ENCODE measurements around the gene TOMM22.
"Not testable (repeated sequence)": the region's sequence is repeated elsewhere in the genome, so short reads cannot be mapped to it uniquely, and the experiment has no call there.

TOMM22 gene

GRCh38 chr22:38681582-38682335, at the start of gene TOMM22:
Gene TOMM22, plus strand, starts transcription at chr22:38681957. Its CDS starts 22 bp downstream, at chr22:38681979.
- peak; percentile 86 for DNase-seq

DNA sequence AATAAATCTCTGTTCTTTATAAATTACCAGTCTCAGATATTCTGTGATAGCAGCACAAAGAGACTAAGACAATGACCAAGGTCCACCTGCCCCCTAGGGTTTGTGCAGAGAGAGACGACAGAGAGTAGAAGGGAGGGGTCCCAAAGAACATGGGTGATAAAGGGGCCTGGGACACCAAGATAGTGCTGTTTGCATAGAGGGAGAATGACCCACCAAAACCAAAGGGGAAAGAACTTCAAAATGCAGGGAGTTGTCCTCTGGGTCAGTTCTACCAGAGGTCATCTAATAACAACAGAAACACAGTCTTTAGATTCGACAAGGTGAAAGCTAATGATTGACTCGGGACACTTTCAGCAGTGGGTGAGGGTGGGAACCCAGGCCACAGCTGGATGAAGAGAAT, 49.2 kb upstream of the TOMM22 start:
- no peak for DNase-seq

- no peak for DNase-seq
Measured at GRCh38 chr22:38638216-38638615, 43.5 kb upstream of the TOMM22 start.

GRCh38 chr22:38638728-38639127, 43.0 kb upstream of the TOMM22 start:
- DNase-seq = no peak

DNA sequence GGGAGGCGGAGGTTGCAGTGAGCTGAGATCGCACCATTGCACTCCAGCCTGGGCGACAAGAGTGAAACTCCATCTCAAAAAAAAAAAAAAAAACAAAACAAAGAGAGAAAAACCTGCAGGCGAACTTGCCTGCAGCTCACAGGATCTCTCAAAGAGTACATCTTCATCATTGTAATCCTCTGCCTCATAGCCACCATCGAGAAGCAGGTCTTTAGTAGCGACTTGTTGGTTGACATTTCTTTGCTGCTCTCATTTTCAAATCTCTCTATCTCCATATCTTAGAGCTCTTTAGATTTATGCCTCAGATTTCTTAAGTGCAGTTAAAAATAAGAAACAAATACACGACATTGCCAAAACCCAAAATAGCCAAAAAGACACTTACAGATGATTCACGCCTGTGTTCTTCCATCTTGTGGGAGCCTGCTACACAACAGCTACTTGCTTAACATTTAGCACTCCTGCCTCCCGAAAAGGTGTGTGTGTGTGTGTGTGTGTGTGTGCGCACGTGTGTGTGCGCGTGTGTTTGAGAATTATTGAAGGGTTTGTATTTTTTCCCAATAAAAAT, 40.2 kb upstream of the TOMM22 start:
- DNase-seq = no peak

DNA sequence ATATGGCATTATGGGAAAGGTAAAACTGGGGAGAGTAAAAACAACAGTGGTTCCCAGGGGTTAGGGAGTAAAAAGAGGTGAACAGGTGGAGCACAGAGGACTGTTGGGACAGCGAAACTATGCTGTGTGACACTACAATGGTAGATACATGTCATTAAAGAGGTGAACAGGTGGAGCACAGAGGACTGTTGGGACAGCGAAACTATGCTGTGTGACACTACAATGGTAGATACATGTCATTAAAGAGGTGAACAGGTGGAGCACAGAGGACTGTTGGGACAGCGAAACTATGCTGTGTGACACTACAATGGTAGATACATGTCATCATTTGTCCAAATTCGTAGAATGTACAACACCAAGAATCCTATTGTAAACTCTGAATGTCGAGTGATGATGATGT, 37.5 kb upstream of the TOMM22 start:
- not testable (repeated sequence) for DNase-seq

GRCh38 chr22:38645430-38645829, 36.3 kb upstream of the TOMM22 start:
- DNase-seq = no peak

GRCh38 chr22:38649841-38650522, 31.8 kb upstream of the TOMM22 start:
- DNase-seq = no peak

DNA sequence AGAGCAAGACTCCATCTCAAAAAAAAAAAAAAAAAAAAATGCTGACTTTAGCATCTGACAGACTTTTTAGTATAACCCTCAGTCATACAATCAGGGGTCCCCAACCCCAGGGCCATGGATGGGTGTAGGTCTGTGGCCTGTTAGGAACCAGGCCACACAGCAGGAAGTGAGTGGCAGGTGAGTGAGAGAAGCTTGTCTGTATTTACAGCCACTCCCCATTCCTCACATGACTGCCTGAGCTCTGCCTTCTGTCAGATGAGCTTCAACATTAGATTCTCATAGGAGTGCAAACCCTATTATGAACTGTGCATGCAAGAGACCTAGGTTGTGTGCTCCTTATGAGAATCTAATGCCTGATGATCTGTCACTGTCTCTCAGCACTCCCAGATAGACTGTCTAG, 28.9 kb upstream of the TOMM22 start:
- no peak for DNase-seq

DNA sequence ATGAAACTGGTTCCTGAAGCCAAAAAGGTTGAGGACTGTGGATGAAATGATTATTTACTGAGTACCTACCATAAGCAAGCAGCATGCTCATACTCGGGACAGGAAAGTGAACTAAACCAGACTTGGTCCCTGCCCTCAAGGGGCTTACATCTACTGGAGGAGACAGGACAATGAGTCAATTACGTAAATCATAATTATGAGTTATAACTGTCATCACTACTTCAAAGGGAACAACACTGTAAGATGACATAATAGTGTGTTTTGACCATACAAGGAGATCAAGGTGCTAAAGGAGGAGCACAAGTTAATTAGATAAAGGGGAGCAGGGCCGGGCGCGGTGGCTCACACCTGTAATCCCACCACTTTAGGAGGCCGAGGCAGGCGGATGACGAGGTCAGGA, 28.0 kb upstream of the TOMM22 start:
- DNase-seq = no peak

DNA sequence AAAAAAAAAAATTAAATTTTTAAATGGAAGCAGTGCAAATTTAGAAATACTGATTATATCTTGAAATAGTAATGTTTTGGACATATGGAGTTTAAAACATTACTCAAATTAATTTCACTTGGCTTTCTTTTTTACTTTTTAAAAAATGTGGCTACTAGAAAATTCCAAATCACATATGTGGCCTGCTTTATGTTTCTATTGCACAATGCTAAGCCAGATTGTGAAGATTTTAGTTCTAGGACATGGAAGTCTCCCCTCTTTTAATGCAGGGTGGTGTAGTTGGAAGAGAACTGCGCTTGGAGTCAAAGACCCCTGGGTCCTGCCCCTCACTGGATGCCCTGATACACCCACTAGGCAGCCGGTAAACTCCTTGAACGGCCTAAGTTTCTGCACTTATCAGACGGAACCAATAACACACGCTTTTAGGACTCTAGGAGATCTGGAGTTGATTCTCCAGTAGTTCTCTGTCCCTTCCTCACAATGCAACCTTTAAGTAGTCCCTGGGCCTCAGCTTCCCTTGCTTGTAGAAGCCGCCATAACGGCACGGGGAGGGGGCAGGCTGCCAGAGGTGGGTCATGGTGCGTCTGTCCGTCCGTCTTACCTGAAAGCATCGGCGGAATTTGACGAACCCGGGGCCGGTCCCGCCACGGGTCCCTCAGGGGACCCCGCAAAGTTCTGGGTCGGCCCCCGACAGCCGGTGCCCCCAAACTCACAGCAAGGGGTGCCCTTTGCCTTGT, 26.1 kb upstream of the TOMM22 start:
- DNase-seq = no peak

GRCh38 chr22:38656256-38657044, 25.3 kb upstream of the TOMM22 start, which contains the start of the genes CBY1 and FAM227A:
Gene CBY1, plus strand, starts transcription at chr22:38656638. Its CDS starts 11,417 bp downstream, at chr22:38668055.
Gene FAM227A, minus strand, starts transcription at chr22:38656392. Its CDS starts 6,224 bp downstream, at chr22:38650168.
- DNase-seq = peak; percentile 88

DNA sequence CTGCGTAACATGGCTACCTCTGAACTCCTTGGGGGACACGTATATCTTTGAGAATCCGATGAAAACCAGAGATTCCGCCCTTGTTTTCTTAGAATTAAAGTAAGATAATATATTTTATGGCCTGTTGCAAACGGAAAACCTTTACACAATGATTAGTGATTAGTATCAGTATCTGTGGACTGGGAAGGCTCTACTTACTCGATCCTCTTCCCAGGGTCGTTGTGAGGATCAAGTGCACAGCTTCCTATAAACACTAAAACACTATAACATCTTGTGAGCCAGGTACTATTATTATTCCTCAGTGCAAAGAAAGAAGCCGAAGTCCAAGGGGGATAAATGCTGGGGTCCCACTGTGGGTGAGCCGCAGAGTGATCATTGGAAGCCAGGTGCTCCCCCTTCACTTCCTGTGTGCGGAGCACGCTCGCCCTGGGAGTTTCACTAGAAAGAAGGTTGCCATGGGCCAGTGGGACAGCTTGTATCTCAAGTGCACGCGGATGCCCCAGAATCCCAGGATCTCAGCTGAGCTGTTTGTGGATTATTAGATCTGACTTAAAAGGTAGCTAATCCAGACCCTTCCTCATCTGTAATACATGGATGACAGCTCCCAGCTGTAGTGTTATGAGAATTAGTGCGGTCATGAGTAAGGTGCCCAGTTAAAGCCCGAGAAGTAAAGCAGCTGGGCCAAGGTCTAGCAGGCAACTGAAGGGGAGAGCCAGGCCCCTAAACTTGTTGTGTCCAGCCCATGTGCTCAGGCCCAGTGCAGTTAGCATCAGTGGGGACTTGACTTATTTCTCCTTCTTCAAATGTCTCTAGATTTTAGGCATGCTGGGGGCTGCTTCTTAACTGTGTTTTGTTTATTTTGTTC, 24.5 kb upstream of the TOMM22 start:
- DNase-seq = peak; percentile 46

GRCh38 chr22:38674888-38675287, 6.9 kb upstream of the TOMM22 start:
- no peak for DNase-seq

GRCh38 chr22:38675833-38676232, 5.9 kb upstream of the TOMM22 start:
- DNase-seq = no peak

- no peak for DNase-seq
Measured at GRCh38 chr22:38684895-38685294, 3.1 kb downstream of the TOMM22 start.

DNA sequence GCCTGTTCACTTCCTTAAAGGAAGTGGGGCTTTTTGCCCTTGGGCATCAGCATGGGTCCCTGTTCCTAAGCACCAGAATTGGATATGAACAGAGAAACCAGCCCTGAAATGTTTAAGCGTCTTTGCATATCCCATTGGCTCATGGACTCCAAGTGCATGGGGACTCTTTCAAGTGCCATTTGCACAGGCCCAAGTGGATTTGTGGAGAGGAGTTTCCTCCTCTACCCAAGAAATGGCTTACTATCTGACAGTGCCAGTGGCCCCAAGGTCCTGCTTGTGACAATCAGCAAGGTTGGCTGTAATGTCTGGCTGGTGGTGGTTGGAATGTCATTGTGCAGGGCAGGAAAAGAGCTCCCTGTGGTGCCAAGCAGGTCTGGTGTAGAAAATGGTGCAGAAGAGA, 4.0 kb downstream of the TOMM22 start:
- DNase-seq = no peak

DNA sequence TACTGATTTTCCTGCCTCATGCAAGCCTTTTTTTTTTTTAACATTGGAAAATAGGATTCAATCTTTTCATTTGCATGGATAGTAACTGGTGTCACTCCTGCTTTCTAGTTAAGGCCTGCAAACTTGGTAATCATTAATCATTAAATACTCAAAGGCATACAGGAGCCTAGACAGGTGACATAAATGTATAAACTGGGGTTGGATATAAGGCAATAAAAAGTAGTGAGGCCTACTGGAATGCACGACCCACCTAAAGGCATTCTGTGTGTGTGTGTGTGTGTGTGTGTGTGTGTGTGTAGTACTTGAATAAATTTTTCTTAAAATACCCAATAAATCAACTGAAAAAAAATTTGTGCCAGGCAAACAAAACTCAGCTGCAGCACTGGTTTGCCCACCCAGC, 7.9 kb downstream of the TOMM22 start:
- DNase-seq = no peak

GRCh38 chr22:38694049-38694448, 12.3 kb downstream of the TOMM22 start:
- DNase-seq = no peak

- no peak for DNase-seq
Measured at GRCh38 chr22:38694940-38695339, 13.2 kb downstream of the TOMM22 start.

Data from CD4-positive, alpha-beta T cell treated with Interleukin-6 for 4 hours (primary cell).